Glutamatergic neuron (in vitro differentiated cells): ENCODE results near the gene CLTCL1. TPM values are rescaled to one million over a fixed set of nuclear protein-coding genes. Genes with fewer than 3 reads are reported as not detected.

ENCODE experiments used
- DNase-seq: peaks from one replicate; pipeline ENCODE4 v3.0.0; 2022
- H3K27ac Mint-ChIP-seq: one replicate; pipeline ENCODE4 v1.8.0; 2020; ENCODE audit warnings: mild to moderate bottlenecking, mixed read lengths, inconsistent platforms; ENCODE audit not compliant: unreplicated experiment
- H3K27me3 Mint-ChIP-seq: one replicate; pipeline ENCODE4 v1.8.0; 2020; ENCODE audit warnings: mild to moderate bottlenecking, moderate library complexity, mixed read lengths, inconsistent platforms; ENCODE audit not compliant: unreplicated experiment
- H3K36me3 Mint-ChIP-seq: one replicate; pipeline ENCODE4 v1.8.0; 2020; ENCODE audit warnings: mild to moderate bottlenecking, mixed read lengths, inconsistent platforms; ENCODE audit not compliant: unreplicated experiment
- H3K4me1 Mint-ChIP-seq: one replicate; pipeline ENCODE4 v1.8.0; 2020; ENCODE audit warnings: mild to moderate bottlenecking, low read depth, mixed read lengths, inconsistent platforms; ENCODE audit not compliant: unreplicated experiment
- H3K4me3 Mint-ChIP-seq: one replicate; pipeline ENCODE4 v1.8.0; 2020; ENCODE audit warnings: mild to moderate bottlenecking, mixed read lengths, inconsistent platforms; ENCODE audit not compliant: unreplicated experiment
- H3K9me3 Mint-ChIP-seq: one replicate; pipeline ENCODE4 v1.8.0; 2020; ENCODE audit warnings: mild to moderate bottlenecking, moderate library complexity, mixed read lengths, inconsistent platforms; ENCODE audit not compliant: unreplicated experiment
- CTCF ChIP-seq: fragments of 200-600 bp; sonication (generic); IDR thresholded peaks from one replicate; pipeline ENCODE4 v1.5.0; 2021; ENCODE audit not compliant: partially characterized antibody, unreplicated experiment
- total RNA-seq: library from RNA; stranded (reverse); fragmentation: NEBNext Ultra II Directional; extraction: Animal tissue kit (Norgen Biotek cat#: 25700); gene quantifications from one replicate; pipeline ENCODE4 v1.2.1, GENCODE V29; 2021; ENCODE audit not compliant: unreplicated experiment

Gene CLTCL1
- total RNA-seq, 1 donor from 2014 or later, result 11.8 TPM

- no peaks in the 10 kb centered on the region for H3K4me1 Mint-ChIP-seq
- no peak for DNase-seq
- H3K9me3 Mint-ChIP-seq, result peaks cover 3% of the 10 kb centered on the region
- no peak for TF ChIP-seq CTCF
- H3K27ac Mint-ChIP-seq, result no peak overlapping the region
- H3K36me3 Mint-ChIP-seq, result peaks cover 5% of the 10 kb centered on the region
- H3K27me3 Mint-ChIP-seq, result peaks cover 4% of the 10 kb centered on the region
- no peak overlapping the region for H3K4me3 Mint-ChIP-seq
Measured at GRCh38 chr22:19225560-19225959, 66.0 kb downstream of the CLTCL1 start.

- no peak overlapping the region for H3K4me3 Mint-ChIP-seq
- DNase-seq, result no peak
- TF ChIP-seq CTCF, result no peak
- H3K9me3 Mint-ChIP-seq, result peaks cover 3% of the 10 kb centered on the region
- peaks cover 5% of the 10 kb centered on the region for H3K36me3 Mint-ChIP-seq
- H3K27ac Mint-ChIP-seq, result no peak overlapping the region
- H3K4me1 Mint-ChIP-seq, result no peaks in the 10 kb centered on the region
- H3K27me3 Mint-ChIP-seq, result peaks cover 4% of the 10 kb centered on the region
Measured at GRCh38 chr22:19224985-19225384, 66.5 kb downstream of the CLTCL1 start.

GRCh38 chr22:19224557-19224956, 67.0 kb downstream of the CLTCL1 start:
- no peak for TF ChIP-seq CTCF
- peaks cover 5% of the 10 kb centered on the region for H3K36me3 Mint-ChIP-seq
- no peak overlapping the region for H3K4me3 Mint-ChIP-seq
- peaks cover 3% of the 10 kb centered on the region for H3K9me3 Mint-ChIP-seq
- H3K27ac Mint-ChIP-seq, result no peak overlapping the region
- peaks cover 4% of the 10 kb centered on the region for H3K27me3 Mint-ChIP-seq
- no peak for DNase-seq
- no peaks in the 10 kb centered on the region for H3K4me1 Mint-ChIP-seq

GRCh38 chr22:19223617-19224016, 67.9 kb downstream of the CLTCL1 start:
- Mint-ChIP-seq H3K36me3 (peaks cover 5% of the 10 kb centered on the region), H3K4me3 (no peak overlapping the region)
- no peak for TF ChIP-seq CTCF

GRCh38 chr22:19223110-19223509, 68.4 kb downstream of the CLTCL1 start:
- no peak overlapping the region for H3K4me3 Mint-ChIP-seq
- peaks cover 3% of the 10 kb centered on the region for H3K9me3 Mint-ChIP-seq
- H3K36me3 Mint-ChIP-seq, result peaks cover 5% of the 10 kb centered on the region

More at GRCh38 chr22:19223617-19224016, 67.9 kb downstream of the CLTCL1 start:
- H3K27me3 Mint-ChIP-seq, result peaks cover 4% of the 10 kb centered on the region
- H3K4me1 Mint-ChIP-seq, result no peaks in the 10 kb centered on the region
- DNase-seq, result no peak
- H3K27ac Mint-ChIP-seq, result no peak overlapping the region
- peaks cover 3% of the 10 kb centered on the region for H3K9me3 Mint-ChIP-seq

More at GRCh38 chr22:19223110-19223509, 68.4 kb downstream of the CLTCL1 start:
- H3K4me1 Mint-ChIP-seq, result peaks cover under 1% of the 10 kb centered on the region
- no peak for DNase-seq
- no peak overlapping the region for H3K27ac Mint-ChIP-seq
- TF ChIP-seq CTCF, result no peak
- H3K27me3 Mint-ChIP-seq, result peaks cover 5% of the 10 kb centered on the region
